Dendritic cell treated with granulocyte-macrophage colony-stimulating factor and Interleukin-4, amounts not matched to agents 40 ng/mL and 50 ng/mL, for 4 days (primary cell): ENCODE results near the gene EXOC6.
"Not testable (repeated sequence)": the region's sequence is repeated elsewhere in the genome, so short reads cannot be mapped to it uniquely, and the experiment has no call there.

Source experiments
- H3K27ac Mint-ChIP-seq: one replicate; pipeline ENCODE4 v1.8.0; 2022; ENCODE audit warnings: mild to moderate bottlenecking, mixed read lengths
- H3K27me3 Mint-ChIP-seq: one replicate; pipeline ENCODE4 v1.8.0; 2022; ENCODE audit warnings: mild to moderate bottlenecking, mixed read lengths
- H3K36me3 Mint-ChIP-seq: one replicate; pipeline ENCODE4 v1.8.0; 2022; ENCODE audit warnings: low read depth, mixed read lengths
- H3K4me1 Mint-ChIP-seq: one replicate; pipeline ENCODE4 v1.8.0; 2022; ENCODE audit warnings: low read depth, mixed read lengths
- H3K4me3 Mint-ChIP-seq: one replicate; pipeline ENCODE4 v1.8.0; 2022; ENCODE audit warnings: mild to moderate bottlenecking, moderate library complexity, mixed read lengths
- H3K9me3 Mint-ChIP-seq: one replicate; pipeline ENCODE4 v1.8.0; 2022; ENCODE audit warnings: mixed read lengths
- intact Hi-C: fragments of 100-400 bp; cut with micrococcal nuclease; formaldehyde crosslinking; loops from one replicate; pipeline ENCODE4 v1.15.0; 2022

EXOC6 gene

GRCh38 chr10:93096901-93097300 is 248.6 kb downstream of the EXOC6 start:
- Mint-ChIP-seq H3K27ac (no peak overlapping the region), H3K36me3 (no peaks in the 10 kb centered on the region), H3K9me3 (no peaks in the 10 kb centered on the region), H3K27me3 (peaks cover 33% of the 10 kb centered on the region), H3K4me3 (no peak overlapping the region), H3K4me1 (no peaks in the 10 kb centered on the region)
- intact Hi-C loops, result no loop called here

GRCh38 chr10:93097386-93097785 is 249.1 kb downstream of the EXOC6 start:
- Mint-ChIP-seq H3K4me3 (no peak overlapping the region), H3K9me3 (no peaks in the 10 kb centered on the region), H3K27ac (no peak overlapping the region), H3K36me3 (no peaks in the 10 kb centered on the region), H3K4me1 (no peaks in the 10 kb centered on the region), H3K27me3 (peaks cover 33% of the 10 kb centered on the region)
- intact Hi-C loops, result no loop called here

DNA sequence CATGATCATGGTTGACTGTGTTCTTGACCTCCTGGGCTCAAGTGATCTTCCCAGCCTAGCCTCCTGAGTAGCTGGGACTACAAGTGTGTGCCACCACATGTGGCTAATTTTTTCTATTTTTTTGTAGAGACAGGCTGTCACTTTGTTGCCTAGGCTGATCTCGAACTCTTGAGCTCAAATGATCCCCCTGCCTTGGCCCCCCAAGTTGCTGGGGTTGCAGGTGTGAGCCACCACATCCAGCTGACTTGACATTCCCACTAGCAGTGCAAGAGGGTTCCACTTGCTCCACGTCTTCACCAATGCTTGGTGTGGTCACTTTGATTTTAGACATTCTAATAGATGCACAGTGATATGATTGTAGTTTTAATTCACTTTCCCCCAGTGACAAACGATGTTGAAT is 250.5 kb downstream of the EXOC6 start:
- intact Hi-C loops, result no loop called here
- no peak overlapping the region for H3K27ac Mint-ChIP-seq

GRCh38 chr10:93099670-93100069 is 251.3 kb downstream of the EXOC6 start:
- intact Hi-C loops, result no loop called here
- Mint-ChIP-seq H3K27ac (no peak overlapping the region), H3K27me3 (peaks cover 18% of the 10 kb centered on the region), H3K9me3 (no peaks in the 10 kb centered on the region), H3K4me1 (no peaks in the 10 kb centered on the region), H3K36me3 (no peaks in the 10 kb centered on the region), H3K4me3 (no peak overlapping the region)

More for the DNA sequence above, 250.5 kb downstream of the EXOC6 start:
- H3K27me3 Mint-ChIP-seq, result peaks cover 26% of the 10 kb centered on the region
- no peaks in the 10 kb centered on the region for H3K9me3 Mint-ChIP-seq
- no peaks in the 10 kb centered on the region for H3K36me3 Mint-ChIP-seq
- H3K4me1 Mint-ChIP-seq, result no peaks in the 10 kb centered on the region
- H3K4me3 Mint-ChIP-seq, result no peak overlapping the region

DNA sequence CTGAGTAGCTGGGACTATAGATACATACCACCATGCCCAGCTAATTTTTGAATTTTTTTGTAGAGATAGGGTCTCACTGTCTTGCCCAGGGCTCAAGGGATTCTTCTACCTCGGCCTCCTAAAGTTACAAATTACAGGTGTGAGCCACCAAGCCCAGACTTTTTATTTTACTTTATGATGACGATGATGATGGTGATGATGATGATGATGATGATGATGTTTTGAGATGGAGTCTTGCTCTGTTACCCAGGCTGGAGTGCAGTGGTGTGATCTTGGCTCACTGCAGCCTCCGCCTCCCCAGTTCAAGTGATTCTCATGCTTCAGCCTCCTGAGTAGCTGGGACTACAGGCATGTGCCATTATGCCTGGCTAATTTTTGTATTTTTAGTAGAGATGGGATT is 252.8 kb downstream of the EXOC6 start:
- H3K27ac Mint-ChIP-seq, H3K4me1 Mint-ChIP-seq, H3K4me3 Mint-ChIP-seq, H3K36me3 Mint-ChIP-seq, H3K9me3 Mint-ChIP-seq, intact Hi-C loops: not testable (repeated sequence)
- H3K27me3 Mint-ChIP-seq, result peaks cover 10% of the 10 kb centered on the region

GRCh38 chr10:93103953-93104352 is 255.6 kb downstream of the EXOC6 start:
- H3K27me3 Mint-ChIP-seq, result peaks cover 5% of the 10 kb centered on the region
- H3K27ac Mint-ChIP-seq, result no peak overlapping the region
- intact Hi-C loops, result no loop called here
- H3K4me3 Mint-ChIP-seq, result no peak overlapping the region
- no peaks in the 10 kb centered on the region for H3K4me1 Mint-ChIP-seq
- H3K36me3 Mint-ChIP-seq, result no peaks in the 10 kb centered on the region
- H3K9me3 Mint-ChIP-seq, result no peaks in the 10 kb centered on the region

- Mint-ChIP-seq H3K4me1 (no peaks in the 10 kb centered on the region), H3K4me3 (no peak overlapping the region), H3K9me3 (no peaks in the 10 kb centered on the region), H3K27me3 (peaks cover 3% of the 10 kb centered on the region), H3K36me3 (no peaks in the 10 kb centered on the region), H3K27ac (no peak overlapping the region)
- intact Hi-C loops, result no loop called here
Observed at GRCh38 chr10:93106631-93107072, 258.3 kb downstream of the EXOC6 start.
